Measurements from ENCODE around the gene TRAFD1. TPM values are rescaled to one million over a fixed set of nuclear protein-coding genes. Genes with fewer than 3 reads are reported as not detected.

The TRAFD1 gene
- total RNA-seq, 1 donor from 2014 or later: 40.4 TPM

GRCh38 chr12:112160611-112161010 is 35.3 kb downstream of the TRAFD1 start:
- peaks cover 6% of the 10 kb centered on the region for H3K9me3 Mint-ChIP-seq
- TF ChIP-seq CTCF (conservative IDR thresholded peaks at IDR 0.05): no peak
- DNase-seq (ENCODE audit: extremely low spot score, unreplicated experiment): no peak
- H3K27ac Mint-ChIP-seq: no peak overlapping the region
- no peaks in the 10 kb centered on the region for H3K4me1 Mint-ChIP-seq (ENCODE audit: unreplicated experiment)
- H3K4me3 Mint-ChIP-seq: no peak overlapping the region
- peaks cover 44% of the 10 kb centered on the region for H3K36me3 Mint-ChIP-seq
- no peaks in the 10 kb centered on the region for H3K27me3 Mint-ChIP-seq

GRCh38 chr12:112161711-112162110 is 36.4 kb downstream of the TRAFD1 start:
- no peak overlapping the region for H3K4me3 Mint-ChIP-seq
- H3K27me3 Mint-ChIP-seq: no peaks in the 10 kb centered on the region
- H3K9me3 Mint-ChIP-seq: peaks cover 6% of the 10 kb centered on the region
- DNase-seq (ENCODE audit: extremely low spot score, unreplicated experiment): no peak
- H3K27ac Mint-ChIP-seq: no peak overlapping the region
- H3K4me1 Mint-ChIP-seq (ENCODE audit: unreplicated experiment): no peaks in the 10 kb centered on the region
- peaks cover 33% of the 10 kb centered on the region for H3K36me3 Mint-ChIP-seq
- no peak for TF ChIP-seq CTCF (conservative IDR thresholded peaks at IDR 0.05)

DNA sequence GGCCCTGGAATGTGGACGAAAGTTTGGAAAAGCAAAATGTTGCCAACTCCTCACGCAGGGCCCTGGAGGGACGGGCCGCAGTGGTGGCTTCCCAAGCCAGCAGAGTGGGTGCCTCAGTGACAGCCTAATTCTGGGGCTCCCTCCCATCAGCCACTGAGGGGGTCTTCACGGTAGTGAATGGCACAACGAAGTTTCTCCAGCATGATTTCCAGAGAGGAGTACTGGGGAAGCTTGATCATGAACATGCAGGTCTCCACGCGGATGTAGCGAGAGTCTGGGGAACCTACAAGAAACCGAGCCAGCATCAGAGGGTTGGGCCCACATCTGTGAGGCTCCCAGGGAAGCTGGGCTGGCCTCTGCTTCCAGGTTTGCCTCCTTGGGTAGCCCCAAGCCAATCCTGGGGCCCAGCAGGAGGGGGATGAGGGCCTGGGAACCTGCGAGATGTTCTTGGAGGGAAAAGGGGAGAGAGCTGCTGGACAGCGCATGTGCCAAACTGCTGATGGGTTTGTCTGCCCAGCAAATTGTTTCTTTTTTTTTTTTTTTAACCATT is 37.0 kb downstream of the TRAFD1 start:
- peaks cover 27% of the 10 kb centered on the region for H3K36me3 Mint-ChIP-seq
- no peak for TF ChIP-seq CTCF (conservative IDR thresholded peaks at IDR 0.05)
- H3K9me3 Mint-ChIP-seq: peaks cover 6% of the 10 kb centered on the region
- no peak overlapping the region for H3K27ac Mint-ChIP-seq
- H3K27me3 Mint-ChIP-seq: no peaks in the 10 kb centered on the region
- H3K4me1 Mint-ChIP-seq (ENCODE audit: unreplicated experiment): no peaks in the 10 kb centered on the region
- no peak for DNase-seq (ENCODE audit: extremely low spot score, unreplicated experiment)
- no peak overlapping the region for H3K4me3 Mint-ChIP-seq

DNA sequence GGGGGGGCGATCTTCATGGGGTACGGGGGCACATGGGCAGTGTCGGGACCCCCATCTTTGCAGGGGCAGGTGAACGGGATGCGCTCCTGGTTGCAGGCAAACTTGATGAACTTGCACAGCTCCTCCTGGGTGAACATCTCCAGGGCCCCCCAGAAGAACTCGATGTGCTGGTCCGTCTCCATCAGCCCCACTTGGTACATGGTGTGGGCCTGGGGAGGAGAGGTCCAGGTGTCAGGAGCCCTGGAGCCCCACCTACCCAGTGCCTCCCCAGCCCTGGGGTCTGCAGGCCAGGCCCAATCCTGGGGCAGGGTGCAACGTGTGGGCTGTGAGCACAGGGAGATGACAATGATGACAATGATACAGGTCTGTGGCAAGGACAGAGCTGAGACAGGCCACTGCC is 37.7 kb downstream of the TRAFD1 start:
- Mint-ChIP-seq H3K27ac (no peak overlapping the region), H3K4me1 (ENCODE audit: unreplicated experiment) (no peaks in the 10 kb centered on the region), H3K9me3 (peaks cover 1% of the 10 kb centered on the region), H3K27me3 (no peaks in the 10 kb centered on the region), H3K36me3 (peaks cover 23% of the 10 kb centered on the region), H3K4me3 (no peak overlapping the region)
- DNase-seq (ENCODE audit: extremely low spot score, unreplicated experiment): no peak
- TF ChIP-seq CTCF (conservative IDR thresholded peaks at IDR 0.05): no peak

GRCh38 chr12:112163471-112163991 is 38.2 kb downstream of the TRAFD1 start:
- TF ChIP-seq CTCF (conservative IDR thresholded peaks at IDR 0.05): no peak
- Mint-ChIP-seq H3K27ac (no peak overlapping the region), H3K4me3 (no peak overlapping the region), H3K36me3 (peaks cover 18% of the 10 kb centered on the region), H3K27me3 (no peaks in the 10 kb centered on the region), H3K4me1 (ENCODE audit: unreplicated experiment) (no peaks in the 10 kb centered on the region), H3K9me3 (no peaks in the 10 kb centered on the region)
- no peak for DNase-seq (ENCODE audit: extremely low spot score, unreplicated experiment)

Measured in type B pancreatic cell (in vitro differentiated cells).